ENCODE measurements around the gene SPRR4.
"Not testable (repeated sequence)": the region's sequence is repeated elsewhere in the genome, so short reads cannot be mapped to it uniquely, and the experiment has no call there.

SPRR4 gene

GRCh38 chr1:152986578-152986977, 16.1 kb downstream of the SPRR4 start:
- H3K27me3 ChIP-seq (ENCODE audit: insufficient read depth, low read length), result no peaks in the 10 kb centered on the region
- no peaks in the 10 kb centered on the region for H3K36me3 ChIP-seq (ENCODE audit: insufficient read depth, low read length)
- no peak overlapping the region for H3K27ac ChIP-seq (ENCODE audit: low read depth, low read length)

GRCh38 chr1:152993186-152993585, 22.7 kb downstream of the SPRR4 start:
- Histone ChIP-seq H3K36me3 (ENCODE audit: insufficient read depth, low read length) (no peaks in the 10 kb centered on the region), H3K27ac (ENCODE audit: low read depth, low read length) (no peak overlapping the region), H2AFZ (ENCODE audit: low read length, unreplicated experiment) (no peak overlapping the region), H3K27me3 (ENCODE audit: insufficient read depth, low read length) (no peaks in the 10 kb centered on the region; the same call in 1 of the 2 replicates), H3K4me3 (ENCODE audit: low read depth, low read length) (no peak overlapping the region), H3K79me2 (ENCODE audit: control insufficient read depth, insufficient read depth, low read length, unreplicated experiment) (no peaks in the 10 kb centered on the region), H3K4me1 (ENCODE audit: control insufficient read depth, insufficient read depth, low read length, unreplicated experiment) (no peaks in the 10 kb centered on the region)

More at GRCh38 chr1:152986578-152986977, 16.1 kb downstream of the SPRR4 start:
- Histone ChIP-seq H3K79me2 (ENCODE audit: control insufficient read depth, insufficient read depth, low read length, unreplicated experiment) (no peaks in the 10 kb centered on the region), H2AFZ (ENCODE audit: low read length, unreplicated experiment) (no peak overlapping the region), H3K4me3 (ENCODE audit: low read depth, low read length) (no peak overlapping the region), H3K4me1 (ENCODE audit: control insufficient read depth, insufficient read depth, low read length, unreplicated experiment) (no peaks in the 10 kb centered on the region)

DNA sequence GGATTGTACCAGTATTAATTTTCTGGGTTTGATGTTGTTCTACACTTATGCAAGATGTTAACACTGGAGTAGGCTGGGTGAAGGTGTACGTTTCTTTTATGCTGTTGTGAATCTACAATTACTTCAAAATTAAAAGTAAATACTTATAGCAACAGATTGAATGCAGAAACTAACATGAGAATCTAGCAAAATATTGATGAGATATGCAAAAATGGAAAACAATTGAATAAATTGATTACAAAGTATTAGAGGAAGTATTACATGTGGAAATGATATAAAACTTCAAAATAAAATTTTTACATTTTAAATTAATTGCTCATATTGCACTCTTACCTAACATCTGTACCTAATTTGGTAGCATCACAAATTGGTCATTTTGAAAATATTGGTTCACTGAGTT, 25.4 kb downstream of the SPRR4 start:
- Histone ChIP-seq H3K4me3 (ENCODE audit: low read depth, low read length) (no peak overlapping the region), H3K36me3 (ENCODE audit: insufficient read depth, low read length) (no peaks in the 10 kb centered on the region), H3K27ac (ENCODE audit: low read depth, low read length) (no peak overlapping the region), H2AFZ (ENCODE audit: low read length, unreplicated experiment) (no peak overlapping the region), H3K4me1 (ENCODE audit: control insufficient read depth, insufficient read depth, low read length, unreplicated experiment) (no peaks in the 10 kb centered on the region), H3K27me3 (ENCODE audit: insufficient read depth, low read length) (no peaks in the 10 kb centered on the region; the same call in 1 of the 2 replicates), H3K79me2 (ENCODE audit: control insufficient read depth, insufficient read depth, low read length, unreplicated experiment) (no peaks in the 10 kb centered on the region)

DNA sequence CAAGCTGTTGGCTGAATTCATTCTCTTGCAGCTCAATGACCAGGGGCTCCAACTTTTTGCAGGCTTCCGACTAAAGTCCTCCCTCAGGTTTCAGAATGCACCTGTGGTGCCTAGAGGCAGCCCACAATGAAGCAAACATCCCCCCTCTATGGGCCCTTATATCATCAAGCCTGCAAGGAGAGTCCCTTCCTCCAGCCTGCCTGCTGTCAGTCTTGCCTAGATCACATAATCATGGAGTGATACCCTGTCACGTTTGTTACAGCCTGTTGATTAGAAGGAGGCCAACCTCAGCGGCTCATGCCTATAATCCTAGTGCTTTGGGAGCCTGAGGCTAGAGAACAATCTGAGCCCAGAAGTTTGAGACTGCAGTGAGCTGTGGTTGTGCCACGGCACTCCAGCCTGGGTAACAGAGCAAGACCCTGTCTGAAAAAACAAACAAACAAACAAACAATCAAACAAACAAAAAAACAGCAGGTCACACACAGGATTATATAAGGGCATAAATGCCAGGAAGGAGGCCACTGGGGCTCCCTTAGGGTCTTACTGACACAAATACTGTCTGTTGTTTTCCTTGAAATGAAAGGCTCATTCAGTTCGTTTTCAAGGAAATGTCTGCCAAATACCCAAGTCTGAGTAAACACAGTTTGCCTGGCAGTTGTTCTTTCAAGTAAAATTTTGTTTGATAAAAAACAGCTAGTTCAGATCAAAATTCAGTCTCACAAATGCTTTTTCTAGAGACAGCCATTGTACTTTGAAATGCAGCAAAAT, 26.4 kb downstream of the SPRR4 start:
- no peak overlapping the region for H3K4me3 ChIP-seq (ENCODE audit: low read depth, low read length)
- no peaks in the 10 kb centered on the region for H3K4me1 ChIP-seq (ENCODE audit: control insufficient read depth, insufficient read depth, low read length, unreplicated experiment)
- no peaks in the 10 kb centered on the region for H3K79me2 ChIP-seq (ENCODE audit: control insufficient read depth, insufficient read depth, low read length, unreplicated experiment)
- no peaks in the 10 kb centered on the region; the same call in 1 of the 2 replicates for H3K27me3 ChIP-seq (ENCODE audit: insufficient read depth, low read length)
- no peaks in the 10 kb centered on the region for H3K36me3 ChIP-seq (ENCODE audit: insufficient read depth, low read length)
- H2AFZ ChIP-seq (ENCODE audit: low read length, unreplicated experiment), result no peak overlapping the region
- H3K27ac ChIP-seq (ENCODE audit: low read depth, low read length), result no peak overlapping the region

DNA sequence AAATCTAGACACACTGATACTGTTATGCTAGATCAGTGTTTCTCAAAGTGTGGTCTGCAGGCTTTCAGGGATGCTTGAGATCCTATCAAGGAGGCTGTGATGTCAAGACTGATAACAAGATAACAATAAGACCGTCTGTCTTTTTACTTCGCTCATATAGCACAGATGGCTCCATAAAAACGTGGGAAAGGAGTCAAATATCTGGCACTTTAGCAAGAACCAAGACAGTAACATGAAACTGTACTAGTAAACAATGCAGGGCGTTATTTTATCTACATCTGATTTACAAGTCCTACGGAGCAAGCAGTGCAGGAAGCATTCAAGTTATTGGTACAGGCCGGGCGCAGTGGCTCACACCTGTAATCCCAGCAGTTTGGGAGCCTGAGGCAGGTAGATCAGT, 27.5 kb downstream of the SPRR4 start:
- no peak overlapping the region for H3K27ac ChIP-seq (ENCODE audit: low read depth, low read length)
- H3K36me3 ChIP-seq (ENCODE audit: insufficient read depth, low read length), result no peaks in the 10 kb centered on the region
- no peaks in the 10 kb centered on the region for H3K4me1 ChIP-seq (ENCODE audit: control insufficient read depth, insufficient read depth, low read length, unreplicated experiment)
- H2AFZ ChIP-seq (ENCODE audit: low read length, unreplicated experiment), result no peak overlapping the region
- H3K4me3 ChIP-seq (ENCODE audit: low read depth, low read length), result no peak overlapping the region
- no peaks in the 10 kb centered on the region; the same call in 1 of the 2 replicates for H3K27me3 ChIP-seq (ENCODE audit: insufficient read depth, low read length)
- no peaks in the 10 kb centered on the region for H3K79me2 ChIP-seq (ENCODE audit: control insufficient read depth, insufficient read depth, low read length, unreplicated experiment)

GRCh38 chr1:152998476-152998875, 28.0 kb downstream of the SPRR4 start:
- Histone ChIP-seq H3K36me3 (ENCODE audit: insufficient read depth, low read length) (no peaks in the 10 kb centered on the region), H3K27ac (ENCODE audit: low read depth, low read length) (no peak overlapping the region), H2AFZ (ENCODE audit: low read length, unreplicated experiment) (no peak overlapping the region), H3K79me2 (ENCODE audit: control insufficient read depth, insufficient read depth, low read length, unreplicated experiment) (no peaks in the 10 kb centered on the region), H3K27me3 (ENCODE audit: insufficient read depth, low read length) (no peaks in the 10 kb centered on the region), H3K4me1 (ENCODE audit: control insufficient read depth, insufficient read depth, low read length, unreplicated experiment) (no peaks in the 10 kb centered on the region), H3K4me3 (ENCODE audit: low read depth, low read length) (no peak overlapping the region)

DNA sequence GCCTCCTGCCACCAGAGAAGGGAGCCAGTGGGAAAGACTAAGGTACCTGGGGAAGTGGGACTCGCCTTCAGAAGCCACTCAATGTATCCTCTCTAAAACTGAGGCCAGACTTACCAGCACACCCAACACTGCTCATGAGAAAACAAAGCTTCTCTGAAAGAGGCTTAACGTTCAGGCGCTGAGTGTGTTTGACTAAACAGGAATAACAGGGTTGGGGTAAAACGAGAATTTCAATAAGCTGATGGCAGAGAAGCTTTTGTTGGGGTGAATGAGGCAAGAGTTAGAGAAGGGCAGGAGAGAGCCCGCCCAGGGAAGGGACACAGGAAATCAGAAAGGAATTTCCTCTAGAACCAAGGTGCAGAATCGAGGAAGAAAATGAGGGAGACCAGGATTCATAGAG, 29.4 kb downstream of the SPRR4 start:
- H3K27ac ChIP-seq (ENCODE audit: low read depth, low read length), result no peak overlapping the region
- no peak overlapping the region for H3K4me3 ChIP-seq (ENCODE audit: low read depth, low read length)
- H3K79me2 ChIP-seq (ENCODE audit: control insufficient read depth, insufficient read depth, low read length, unreplicated experiment), result no peaks in the 10 kb centered on the region
- no peaks in the 10 kb centered on the region for H3K4me1 ChIP-seq (ENCODE audit: control insufficient read depth, insufficient read depth, low read length, unreplicated experiment)
- no peaks in the 10 kb centered on the region for H3K27me3 ChIP-seq (ENCODE audit: insufficient read depth, low read length)
- no peak overlapping the region for H2AFZ ChIP-seq (ENCODE audit: low read length, unreplicated experiment)
- no peaks in the 10 kb centered on the region for H3K36me3 ChIP-seq (ENCODE audit: insufficient read depth, low read length)

- Histone ChIP-seq H3K27me3 (ENCODE audit: insufficient read depth, low read length) (no peaks in the 10 kb centered on the region), H3K4me3 (ENCODE audit: low read depth, low read length) (no peak overlapping the region), H3K27ac (ENCODE audit: low read depth, low read length) (no peak overlapping the region), H2AFZ (ENCODE audit: low read length, unreplicated experiment) (no peak overlapping the region), H3K79me2 (ENCODE audit: control insufficient read depth, insufficient read depth, low read length, unreplicated experiment) (no peaks in the 10 kb centered on the region), H3K36me3 (ENCODE audit: insufficient read depth, low read length) (no peaks in the 10 kb centered on the region), H3K4me1 (ENCODE audit: control insufficient read depth, insufficient read depth, low read length, unreplicated experiment) (no peaks in the 10 kb centered on the region)
Measured at GRCh38 chr1:153000294-153000693, 29.8 kb downstream of the SPRR4 start.

GRCh38 chr1:153001382-153001781, 30.9 kb downstream of the SPRR4 start, which contains the start of gene SPRR3:
Gene SPRR3, plus strand, starts transcription at chr1:153001749. Its CDS starts 1,272 bp downstream, at chr1:153003021.
- Histone ChIP-seq H3K27me3 (ENCODE audit: insufficient read depth, low read length) (no peaks in the 10 kb centered on the region), H3K4me3 (ENCODE audit: low read depth, low read length) (no peak within 1 kb of the TSS), H2AFZ (ENCODE audit: low read length, unreplicated experiment) (no peak within 1 kb of the TSS), H3K4me1 (ENCODE audit: control insufficient read depth, insufficient read depth, low read length, unreplicated experiment) (no peaks in the 10 kb centered on the region), H3K79me2 (ENCODE audit: control insufficient read depth, insufficient read depth, low read length, unreplicated experiment) (no peaks in the 10 kb centered on the region), H3K27ac (ENCODE audit: low read depth, low read length) (no peak within 1 kb of the TSS), H3K36me3 (ENCODE audit: insufficient read depth, low read length) (no peaks in the 10 kb centered on the region)

GRCh38 chr1:153011235-153011758, 40.8 kb downstream of the SPRR4 start:
- H3K27me3 ChIP-seq (ENCODE audit: insufficient read depth, low read length); H3K79me2 ChIP-seq (ENCODE audit: control insufficient read depth, insufficient read depth, low read length, unreplicated experiment); H2AFZ ChIP-seq (ENCODE audit: low read length, unreplicated experiment); H3K4me3 ChIP-seq (ENCODE audit: low read depth, low read length); H3K4me1 ChIP-seq (ENCODE audit: control insufficient read depth, insufficient read depth, low read length, unreplicated experiment); H3K36me3 ChIP-seq (ENCODE audit: insufficient read depth, low read length); H3K27ac ChIP-seq (ENCODE audit: low read depth, low read length): not testable (repeated sequence)

DNA sequence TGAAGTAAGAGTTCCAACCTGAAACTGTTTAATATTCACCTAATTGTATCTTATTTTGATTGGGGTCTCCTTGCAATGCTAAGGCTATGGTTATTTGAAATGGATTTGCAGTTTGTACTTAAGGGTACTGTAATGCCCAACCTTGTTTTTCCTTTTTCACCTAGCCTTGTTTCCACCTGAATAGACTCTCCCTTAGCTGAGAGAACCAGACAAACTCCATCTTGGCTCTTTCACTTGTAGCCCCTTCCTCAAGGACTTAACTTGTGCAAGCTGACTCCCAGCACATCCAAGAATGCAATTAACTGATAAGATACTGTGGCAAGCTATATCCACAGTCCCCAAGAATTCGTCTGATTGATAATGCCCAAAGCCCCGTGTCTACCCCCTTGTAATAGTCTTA, 51.4 kb downstream of the SPRR4 start:
- H3K27ac ChIP-seq (ENCODE audit: low read depth, low read length); H3K79me2 ChIP-seq (ENCODE audit: control insufficient read depth, insufficient read depth, low read length, unreplicated experiment); H3K4me1 ChIP-seq (ENCODE audit: control insufficient read depth, insufficient read depth, low read length, unreplicated experiment); H2AFZ ChIP-seq (ENCODE audit: low read length, unreplicated experiment); H3K4me3 ChIP-seq (ENCODE audit: low read depth, low read length); H3K36me3 ChIP-seq (ENCODE audit: insufficient read depth, low read length); H3K27me3 ChIP-seq (ENCODE audit: insufficient read depth, low read length): not testable (repeated sequence)
